Loucy (cell line): ENCODE results near the gene ARL4D.

Experiments used
- CTCF ChIP-seq: fragments of 200-600 bp; sonication (generic); conservative IDR thresholded peaks from 2 replicates; pipeline ENCODE4 v1.5.1; 2014; ENCODE audit warnings: mild to moderate bottlenecking, antibody characterized with exemption, low read length
- EZH2phosphoT487 ChIP-seq: fragments of 200-600 bp; IDR thresholded peaks from 2 replicates; pipeline ENCODE4 v1.6.1; 2018; ENCODE audit warnings: antibody characterized with exemption, mild to moderate bottlenecking, moderate library complexity, borderline replicate concordance

GRCh38 chr17:43438626-43439025 lies 39.8 kb downstream of the ARL4D start:
- TF ChIP-seq EZH2phosphoT487: no peak
- TF ChIP-seq CTCF: no peak
